ENCODE data around the gene PRKAR1A.
"Not testable (repeated sequence)": the region's sequence is repeated elsewhere in the genome, so short reads cannot be mapped to it uniquely, and the experiment has no call there.

The PRKAR1A gene

DNA sequence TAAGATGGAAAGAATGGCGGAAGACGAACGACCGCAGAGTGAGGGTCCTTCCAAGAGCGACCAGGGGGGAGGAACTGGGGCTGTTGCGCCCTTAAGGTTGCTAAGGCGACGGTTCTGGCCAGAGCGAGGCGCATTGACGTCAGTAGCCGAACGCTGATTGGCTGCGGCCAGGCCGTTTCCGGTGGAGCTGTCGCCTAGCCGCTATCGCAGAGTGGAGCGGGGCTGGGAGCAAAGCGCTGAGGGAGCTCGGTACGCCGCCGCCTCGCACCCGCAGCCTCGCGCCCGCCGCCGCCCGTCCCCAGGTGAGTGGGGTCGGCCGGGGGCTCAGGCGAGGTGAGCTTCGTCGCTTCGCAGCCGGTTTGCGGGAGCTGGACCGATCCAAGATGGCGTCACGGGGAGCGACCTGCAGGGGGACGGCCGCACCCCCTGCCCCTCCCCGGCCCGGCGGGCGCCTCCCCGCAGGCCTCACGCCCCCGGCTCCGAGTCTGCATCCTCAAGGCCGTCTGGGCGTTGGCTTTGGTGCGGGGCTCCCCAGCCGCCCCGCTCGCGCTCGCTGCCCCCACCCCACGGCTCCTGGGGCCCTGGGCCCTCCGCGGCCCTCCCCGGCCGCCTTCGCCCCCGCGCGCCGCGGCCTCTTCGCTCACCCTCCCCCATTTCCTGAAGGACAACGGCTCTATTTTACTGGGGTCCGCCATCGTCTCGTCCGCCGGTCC, at the start of gene PRKAR1A:
PRKAR1A (plus strand) TSS at position 184 of the 713 bp plus-strand sequence. CDS start 2,970 bp downstream, outside the sequence.
- DNase-seq: peak; percentile 89

DNA sequence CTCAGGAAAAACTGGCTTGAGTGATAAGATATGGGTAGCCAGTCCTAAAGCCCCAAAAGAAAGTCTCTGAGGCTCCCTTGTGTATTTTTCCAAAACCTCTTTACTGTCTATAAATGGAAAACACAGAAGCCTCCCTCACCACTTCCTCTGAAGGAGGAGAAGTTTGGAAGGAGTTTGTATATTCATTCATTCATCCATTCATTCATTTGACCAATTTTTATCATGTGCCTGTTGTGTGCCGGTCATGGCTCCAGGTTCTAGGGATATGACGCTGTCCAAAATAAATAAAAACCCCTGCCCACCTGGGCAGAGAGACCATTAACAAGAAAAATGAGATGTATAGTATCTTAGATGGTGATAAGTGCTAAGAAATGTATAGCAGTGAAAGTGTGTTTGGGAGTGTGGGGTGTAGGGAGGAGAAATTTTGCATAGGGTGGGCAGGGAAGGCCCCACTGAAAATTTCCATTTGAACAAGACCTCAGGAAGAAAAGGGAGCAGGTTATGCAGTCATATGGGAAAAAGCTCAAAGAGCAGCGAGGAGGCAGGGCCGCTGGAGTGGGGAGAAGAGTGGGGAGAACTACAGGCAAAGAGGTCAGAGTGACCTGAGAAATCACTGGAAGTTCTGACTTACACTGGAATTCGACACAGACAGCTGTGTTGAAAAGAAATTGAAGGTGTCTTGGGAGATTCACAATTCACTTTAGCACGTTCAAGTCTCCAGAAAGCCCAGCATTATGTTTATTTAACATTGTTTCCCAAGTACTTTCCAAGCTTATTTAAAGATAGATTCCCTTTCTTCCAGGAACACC, 48.8 kb upstream of the PRKAR1A start:
- DNase-seq: no peak

- DNase-seq: no peak
Observed at GRCh38 chr17:68468334-68468733, 43.9 kb upstream of the PRKAR1A start.

DNA sequence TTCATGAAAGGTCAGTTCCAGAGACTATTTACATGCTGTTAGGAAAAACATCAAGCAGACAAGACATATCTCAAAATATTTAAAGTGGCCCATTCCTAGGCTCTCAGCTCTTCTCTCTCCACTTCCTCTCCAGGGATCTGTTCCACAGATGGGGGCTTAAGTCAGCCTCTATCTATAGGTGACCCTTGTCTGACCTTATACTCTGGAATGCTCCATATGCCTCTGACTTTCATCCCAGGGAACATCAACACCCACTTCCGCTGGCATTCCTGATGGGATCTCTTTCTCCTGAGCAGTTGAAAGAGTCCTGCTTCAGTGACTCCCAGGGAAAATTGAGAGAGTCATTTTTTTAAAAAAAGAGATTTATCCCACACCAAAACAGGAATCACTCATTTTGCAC, 43.4 kb upstream of the PRKAR1A start:
- DNase-seq: peak; percentile 34

DNA sequence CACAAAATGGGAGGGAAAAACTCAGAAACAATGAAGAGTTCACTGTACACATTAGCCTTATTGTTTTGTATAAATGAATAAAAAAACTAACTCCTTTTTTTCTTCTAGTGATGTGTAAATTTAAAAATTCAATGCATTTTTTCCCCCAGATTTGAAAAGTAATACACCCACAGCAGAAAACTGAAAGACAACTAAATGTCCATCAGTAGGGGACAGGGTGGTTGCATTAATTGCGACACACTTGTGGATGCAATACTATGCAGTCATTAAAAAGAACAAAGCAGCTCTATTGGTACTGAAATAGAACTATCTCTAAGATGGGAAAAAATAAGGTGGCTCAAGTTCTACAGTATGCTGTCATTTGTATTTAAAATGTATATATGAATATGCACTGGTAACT, 41.3 kb upstream of the PRKAR1A start:
- no peak for DNase-seq

GRCh38 chr17:68480885-68481284, 31.3 kb upstream of the PRKAR1A start:
- no peak for DNase-seq

DNA sequence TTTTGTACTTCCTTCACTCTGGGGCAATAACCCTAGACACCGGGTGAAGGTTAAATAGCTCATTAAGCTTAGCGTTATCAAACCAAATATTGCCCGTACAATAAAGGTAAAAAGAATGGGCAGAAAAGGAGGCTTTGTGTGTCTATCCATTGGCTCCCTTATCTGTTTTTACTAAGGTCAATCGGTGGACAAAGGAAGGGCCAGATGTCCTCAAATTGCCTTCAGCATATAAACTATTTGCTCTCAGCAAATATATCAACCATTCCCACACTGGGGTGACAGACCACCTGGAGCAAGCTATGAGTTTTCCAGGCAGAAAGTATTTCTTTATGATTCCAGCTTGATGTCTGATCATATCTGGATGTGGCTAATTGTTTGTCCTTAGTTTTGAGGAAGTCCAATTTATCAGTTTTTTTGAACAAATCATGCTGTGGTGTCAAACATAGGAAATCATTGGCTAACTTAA, 29.6 kb upstream of the PRKAR1A start:
- DNase-seq: no peak

DNA sequence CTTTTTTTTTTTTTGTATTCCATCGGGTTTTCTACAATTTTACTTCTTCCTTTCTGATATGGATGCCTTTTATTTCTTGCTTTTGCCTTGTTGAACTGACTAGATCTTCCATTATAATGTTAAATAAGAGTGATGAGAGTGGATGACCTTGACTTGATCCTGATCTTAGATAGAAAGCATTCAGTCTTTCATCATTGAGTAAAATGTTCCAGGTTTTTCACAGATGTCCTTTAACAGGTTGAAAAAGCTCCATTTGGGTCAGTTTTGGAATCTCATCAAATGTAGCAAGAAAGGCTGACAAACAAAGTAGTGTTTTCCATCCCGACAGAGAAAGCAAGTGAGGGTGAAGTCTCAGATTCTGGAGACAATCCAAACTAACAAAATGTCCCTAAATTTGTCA, 27.8 kb upstream of the PRKAR1A start:
- DNase-seq: no peak

DNA sequence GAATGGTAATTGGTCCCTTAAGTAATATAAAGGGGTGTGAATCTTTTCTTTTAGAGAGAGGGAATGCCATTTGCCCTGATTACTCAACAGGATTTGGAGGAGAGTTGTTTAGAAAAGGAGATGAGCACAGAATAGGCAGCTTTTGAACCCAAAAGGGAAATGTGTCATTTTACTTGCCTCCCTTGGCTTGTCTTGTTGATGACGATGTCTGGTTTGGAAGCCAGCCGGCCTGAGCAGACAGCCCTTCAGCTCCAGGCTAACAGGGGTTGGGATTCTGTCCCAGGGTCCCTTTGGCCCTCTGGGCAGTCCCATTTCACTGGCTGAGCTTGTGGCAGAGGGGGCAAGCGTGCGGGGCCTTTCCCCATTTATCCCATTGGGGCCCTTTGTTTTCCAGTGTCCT, 22.3 kb upstream of the PRKAR1A start:
- no peak for DNase-seq

DNA sequence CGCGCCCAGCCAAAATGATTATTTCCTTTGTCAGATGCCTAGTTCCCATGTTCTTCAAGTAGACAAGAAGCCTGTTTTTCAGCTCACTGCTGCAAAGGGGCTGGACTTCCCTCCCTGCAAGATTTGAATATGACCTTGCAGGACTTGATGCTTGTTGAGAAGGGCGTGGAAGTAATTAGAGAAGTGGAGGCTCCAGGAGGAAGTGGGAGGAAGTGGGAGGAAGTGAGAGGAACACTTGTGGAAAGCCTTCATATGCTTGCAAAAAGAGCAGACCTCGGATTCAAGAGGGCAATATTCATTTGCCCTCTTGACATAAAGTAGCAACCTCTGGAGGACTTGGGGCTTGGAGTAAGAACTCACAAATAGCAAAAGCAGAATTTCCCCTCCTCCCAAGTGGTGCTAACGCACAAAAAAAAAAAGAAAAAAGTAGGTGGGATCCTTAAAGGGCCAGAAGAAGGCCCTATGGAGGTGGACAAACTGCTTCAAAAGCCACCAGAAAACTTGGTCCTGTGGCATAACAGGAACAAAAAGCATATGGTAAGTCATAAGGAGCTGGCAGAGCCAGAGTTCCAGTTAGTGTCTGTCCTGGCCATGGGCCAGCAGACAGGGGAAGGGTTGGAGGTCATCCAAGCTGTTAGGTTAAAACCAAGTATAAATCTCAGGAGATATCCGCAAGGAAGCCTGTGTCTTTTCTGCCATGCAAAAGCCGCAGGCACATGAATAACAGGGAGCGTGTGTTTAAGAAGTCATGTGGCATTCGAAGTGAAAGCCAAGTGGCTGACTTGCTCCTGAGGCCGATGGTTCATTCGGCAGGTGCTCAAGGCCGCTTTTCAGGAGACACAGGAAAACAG, 20.6 kb upstream of the PRKAR1A start:
- DNase-seq: peak; percentile 67

- DNase-seq: not testable (repeated sequence)
Observed at GRCh38 chr17:68492394-68493054, 19.7 kb upstream of the PRKAR1A start.

GRCh38 chr17:68495081-68495480, 17.1 kb upstream of the PRKAR1A start:
- DNase-seq: no peak

DNA sequence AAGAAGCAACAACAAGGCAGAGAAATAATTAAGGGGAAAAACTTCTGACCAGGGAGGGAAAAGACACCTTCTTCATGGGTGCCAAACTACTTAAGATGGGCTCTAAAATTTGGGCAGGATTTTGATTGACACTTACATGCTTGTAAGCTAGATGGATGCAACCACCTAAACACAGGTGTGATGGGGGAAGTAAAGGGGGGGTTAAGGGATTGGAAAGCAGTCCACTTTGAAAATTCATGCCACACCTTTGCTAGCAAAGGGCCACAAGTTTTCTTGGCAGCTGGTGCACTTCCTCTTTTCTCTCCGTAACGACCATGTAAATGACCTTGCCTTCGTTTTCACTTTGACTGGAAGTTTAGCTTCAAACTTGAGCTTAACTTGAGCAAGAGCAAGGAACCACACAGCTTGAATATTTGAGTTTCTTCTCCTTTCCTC, 14.3 kb upstream of the PRKAR1A start:
- DNase-seq: no peak

DNA sequence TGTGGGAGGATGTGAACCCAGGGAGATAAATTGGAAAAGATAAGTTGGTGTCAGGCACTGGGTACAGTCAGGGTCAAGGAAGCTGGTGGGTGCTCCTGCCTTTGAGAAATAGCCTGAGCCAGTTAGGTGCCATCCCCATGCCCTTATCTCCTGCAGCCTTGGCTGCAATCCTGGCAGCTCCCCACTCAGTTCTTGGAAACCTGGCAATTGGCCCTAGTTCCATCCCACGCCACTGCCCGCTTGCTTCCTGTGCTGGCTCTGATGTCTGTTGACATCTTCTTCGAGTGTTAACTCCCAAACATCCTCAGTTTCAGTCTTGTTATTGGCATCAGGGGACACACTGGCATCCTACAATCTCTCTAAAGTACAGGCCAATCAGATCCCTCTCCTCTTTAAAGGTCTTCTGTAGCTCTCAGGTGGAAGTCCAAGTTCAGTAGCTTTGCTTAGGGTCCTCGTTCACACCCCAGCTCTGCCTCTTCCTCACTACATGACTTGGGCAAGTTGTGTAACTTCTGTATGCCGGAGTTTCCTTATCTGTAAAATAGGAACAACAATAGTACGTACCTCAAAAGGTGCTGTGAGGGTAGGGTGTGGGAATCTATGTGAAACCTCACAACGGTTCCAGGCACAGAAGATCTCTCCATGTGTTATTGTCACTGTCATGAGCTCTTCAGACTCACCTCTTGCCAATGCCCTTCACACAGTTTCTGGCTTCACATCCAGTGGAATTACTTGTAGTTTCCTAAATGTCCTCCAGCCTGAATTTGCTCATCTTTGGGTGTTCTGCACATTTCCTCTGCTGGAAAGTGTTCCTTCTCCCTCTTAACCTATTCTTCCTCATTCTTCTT, 13.5 kb upstream of the PRKAR1A start:
- DNase-seq: no peak

- no peak for DNase-seq
Observed at GRCh38 chr17:68499587-68499986, 12.6 kb upstream of the PRKAR1A start.

- DNase-seq: no peak
Observed at GRCh38 chr17:68501074-68501473, 11.2 kb upstream of the PRKAR1A start.

- no peak for DNase-seq
Observed at GRCh38 chr17:68505951-68506350, 6.3 kb upstream of the PRKAR1A start.

- no peak for DNase-seq
Observed at GRCh38 chr17:68507576-68507975, 4.7 kb upstream of the PRKAR1A start.

DNA sequence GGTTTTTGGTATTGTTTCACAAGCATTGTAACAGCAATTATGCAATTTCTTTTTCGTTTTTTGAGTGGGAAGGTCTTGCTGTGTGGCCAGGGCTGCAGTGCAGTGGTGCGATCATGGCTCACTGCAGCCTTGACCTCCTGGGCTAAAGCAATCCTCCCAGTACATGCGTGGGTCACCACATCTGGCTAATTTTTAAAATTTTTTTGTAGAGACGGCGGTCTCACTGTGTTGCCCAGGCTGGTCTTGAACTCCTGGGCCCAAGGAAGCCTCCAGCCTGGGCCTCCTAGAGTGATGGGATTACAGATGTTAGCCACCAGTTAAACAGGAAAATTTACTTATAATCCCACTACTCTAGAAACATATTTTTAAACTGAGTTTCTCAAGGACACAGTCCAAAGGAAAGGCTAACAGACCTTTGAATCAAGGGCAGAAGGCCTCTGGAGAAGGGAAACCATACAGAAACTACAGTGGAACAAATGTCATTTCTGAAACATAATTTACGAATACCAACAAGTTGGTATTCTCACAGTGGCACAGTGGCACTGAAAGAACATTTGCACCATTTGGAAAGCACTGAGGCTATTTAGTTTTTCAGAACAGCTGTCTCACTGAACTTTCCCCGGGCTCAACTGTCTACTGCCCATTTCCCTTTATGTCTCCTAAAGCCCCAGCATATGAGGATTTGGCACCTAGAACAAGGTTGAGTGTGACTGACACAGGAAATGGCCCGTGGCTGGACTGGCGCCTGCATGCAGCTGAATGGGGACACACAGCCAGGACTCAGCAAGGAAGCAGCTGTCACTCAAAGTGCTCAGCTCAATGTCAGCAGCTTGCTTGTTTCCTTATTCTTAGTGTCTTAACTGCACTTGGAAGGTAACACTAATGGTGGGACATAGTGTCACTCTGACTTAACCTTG, 2.8 kb upstream of the PRKAR1A start:
- DNase-seq: peak; percentile 56

DNA sequence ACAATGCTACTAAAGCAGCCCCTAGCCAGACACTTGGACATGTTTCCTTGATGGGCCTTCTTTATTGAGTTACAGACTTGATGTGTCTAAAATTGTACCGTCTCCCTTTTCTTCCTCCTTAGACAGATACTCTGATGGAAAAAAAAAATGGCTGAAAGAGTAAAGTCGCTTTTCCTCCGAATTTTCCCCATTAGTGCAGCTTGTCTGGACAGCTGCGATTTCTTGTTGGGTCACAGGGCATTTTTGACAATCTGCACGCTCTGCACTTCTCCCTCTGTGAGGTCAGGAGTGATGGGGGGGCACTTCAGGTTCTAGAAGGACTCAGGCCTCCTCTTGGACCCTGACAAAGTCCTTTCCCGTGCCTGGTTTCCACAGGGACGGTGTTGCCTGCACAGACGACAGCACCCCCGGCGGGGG, 968 bp upstream of the PRKAR1A start:
- peak; percentile 73 for DNase-seq
